WTC11 (cell line): ENCODE measurements around the gene GNAS-AS1.

Experiments
- CREB1 ChIP-seq: sonication (generic); formaldehyde crosslinking; IDR thresholded peaks from 2 replicates; pipeline ENCODE4 v1.8.0; 2023; ENCODE audit warnings: mild to moderate bottlenecking, missing genetic modification reagents
- CTCF ChIP-seq: fragments of 200-600 bp; IDR thresholded peaks from 2 replicates; pipeline ENCODE4 v1.8.0; 2022; ENCODE audit warnings: antibody characterized with exemption
- ESRRA ChIP-seq: sonication (generic); formaldehyde crosslinking; IDR thresholded peaks from 2 replicates; pipeline ENCODE4 v1.8.1; 2022; ENCODE audit warnings: mild to moderate bottlenecking, missing genetic modification reagents, borderline replicate concordance
- IRF2 ChIP-seq: sonication (generic); formaldehyde crosslinking; IDR thresholded peaks from 2 replicates; pipeline ENCODE4 v1.8.0; 2022; ENCODE audit warnings: low read depth, missing genetic modification reagents, borderline replicate concordance
- MYBL2 ChIP-seq: sonication (generic); formaldehyde crosslinking; IDR thresholded peaks from 2 replicates; pipeline ENCODE4 v1.8.1; 2023; ENCODE audit warnings: mild to moderate bottlenecking, moderate library complexity, missing genetic modification reagents
- USF2 ChIP-seq: sonication (generic); formaldehyde crosslinking; IDR thresholded peaks from 2 replicates; pipeline ENCODE4 v1.8.1; 2023; ENCODE audit warnings: mild to moderate bottlenecking, missing genetic modification reagents, moderate library complexity

- TF ChIP-seq CTCF = no peak
- no peak for TF ChIP-seq CREB1 (CRISPR knock-in tag)
- no peak for TF ChIP-seq ESRRA
- no peak for TF ChIP-seq IRF2 (CRISPR knock-in tag)
- TF ChIP-seq MYBL2 (CRISPR knock-in tag) = no peak
- TF ChIP-seq USF2 (CRISPR knock-in tag) = no peak
These were observed 27.7 kb upstream of the GNAS-AS1 start for GRCh38 chr20:58878399-58878798.
